ENCODE measurements around the gene AGAP1.

The AGAP1 gene

DNA sequence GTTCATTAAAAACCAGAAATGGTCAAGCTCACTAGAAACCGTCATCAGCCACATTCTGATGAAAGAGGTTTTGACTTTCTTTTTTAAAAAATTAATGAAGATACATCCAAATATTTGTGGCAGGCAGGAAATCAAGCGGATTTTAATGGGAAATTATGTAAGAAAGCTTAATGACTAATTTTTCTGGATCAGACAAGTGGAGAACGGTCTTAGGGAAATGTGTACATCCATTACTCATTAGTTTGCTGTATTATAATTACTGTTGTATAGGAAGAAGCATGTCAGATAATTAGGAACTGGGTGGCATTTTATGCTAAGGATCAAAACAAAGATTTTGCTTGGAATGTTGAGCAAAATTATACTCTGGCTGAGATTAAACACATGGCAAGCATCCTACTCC, 39.4 kb downstream of the AGAP1 start:
- DNase-seq (ENCODE audit: low read depth in 2 of 2) = no peak

DNA sequence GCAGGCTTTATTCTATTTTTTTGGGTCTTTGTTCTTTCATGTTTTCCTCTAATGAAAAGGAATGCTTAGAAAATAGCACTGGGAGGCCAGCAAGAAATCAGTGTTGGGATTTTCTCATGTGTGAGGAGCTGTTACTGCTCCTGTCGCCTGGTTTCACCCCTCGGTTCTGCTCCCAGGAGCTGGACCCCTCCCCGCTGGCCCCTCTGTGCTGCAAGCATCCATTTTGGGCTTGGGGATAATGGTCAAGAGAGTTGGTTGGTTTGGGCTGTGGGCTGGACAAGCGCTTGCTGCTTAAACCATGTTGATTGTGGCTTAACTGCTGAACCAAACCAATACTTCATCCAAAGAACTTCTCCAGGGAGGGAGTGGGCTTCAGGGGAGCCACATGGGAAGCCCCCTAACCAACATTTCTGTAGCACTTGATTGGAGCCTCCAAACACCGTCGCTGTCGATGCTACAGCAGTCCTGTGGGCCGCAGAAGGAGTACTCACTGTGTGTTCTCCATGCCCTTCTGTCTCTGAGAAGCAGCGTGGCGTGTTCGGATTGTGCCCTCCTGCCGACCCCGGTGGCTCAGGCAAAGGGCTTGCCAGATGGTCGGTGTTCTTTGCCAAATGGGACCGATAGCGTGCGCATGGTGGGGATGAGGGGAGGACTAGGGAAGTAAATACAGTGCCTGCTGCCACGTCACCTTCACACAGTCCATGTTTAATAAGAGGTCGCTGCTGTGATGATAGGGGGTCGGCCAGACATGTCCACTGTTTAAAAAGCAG, 40.0 kb downstream of the AGAP1 start:
- no peak for DNase-seq (ENCODE audit: low read depth in 2 of 2)

DNA sequence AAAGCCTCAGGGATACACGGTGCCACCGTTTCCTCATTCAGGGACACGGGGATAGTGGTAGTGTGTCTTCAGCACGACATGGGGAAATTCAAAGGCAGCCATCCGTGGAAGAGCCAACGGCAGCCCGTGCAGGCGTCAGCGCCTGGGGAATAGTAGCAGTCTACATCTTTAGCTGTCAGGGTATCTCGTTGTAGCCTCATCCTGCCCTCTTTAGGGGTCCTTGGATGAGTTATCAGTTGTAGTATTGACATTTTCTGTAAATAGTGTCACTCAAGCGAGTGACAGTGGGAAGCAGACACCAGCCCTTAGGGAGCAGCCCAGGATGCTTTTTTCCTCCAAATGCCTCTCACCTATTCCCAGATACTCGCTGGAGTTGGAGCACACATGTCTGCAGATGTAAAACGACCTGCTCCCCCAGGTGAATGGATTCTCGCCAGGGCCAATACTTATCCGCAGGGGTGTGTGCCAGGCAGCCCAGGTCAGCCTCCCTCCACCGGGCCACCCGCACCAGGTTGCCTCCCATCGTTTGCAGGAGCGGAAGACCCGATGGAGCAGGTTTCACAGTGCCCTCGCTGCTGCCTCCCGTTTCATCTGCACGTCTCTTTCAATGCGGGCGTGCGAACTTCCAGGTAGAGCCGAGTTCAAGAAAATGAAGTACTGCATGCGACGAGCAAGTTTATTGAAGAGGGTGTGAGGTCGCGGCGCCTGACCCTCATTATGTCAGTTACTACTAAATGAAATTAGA, 41.0 kb downstream of the AGAP1 start:
- no peak for DNase-seq (ENCODE audit: low read depth in 2 of 2)

DNA sequence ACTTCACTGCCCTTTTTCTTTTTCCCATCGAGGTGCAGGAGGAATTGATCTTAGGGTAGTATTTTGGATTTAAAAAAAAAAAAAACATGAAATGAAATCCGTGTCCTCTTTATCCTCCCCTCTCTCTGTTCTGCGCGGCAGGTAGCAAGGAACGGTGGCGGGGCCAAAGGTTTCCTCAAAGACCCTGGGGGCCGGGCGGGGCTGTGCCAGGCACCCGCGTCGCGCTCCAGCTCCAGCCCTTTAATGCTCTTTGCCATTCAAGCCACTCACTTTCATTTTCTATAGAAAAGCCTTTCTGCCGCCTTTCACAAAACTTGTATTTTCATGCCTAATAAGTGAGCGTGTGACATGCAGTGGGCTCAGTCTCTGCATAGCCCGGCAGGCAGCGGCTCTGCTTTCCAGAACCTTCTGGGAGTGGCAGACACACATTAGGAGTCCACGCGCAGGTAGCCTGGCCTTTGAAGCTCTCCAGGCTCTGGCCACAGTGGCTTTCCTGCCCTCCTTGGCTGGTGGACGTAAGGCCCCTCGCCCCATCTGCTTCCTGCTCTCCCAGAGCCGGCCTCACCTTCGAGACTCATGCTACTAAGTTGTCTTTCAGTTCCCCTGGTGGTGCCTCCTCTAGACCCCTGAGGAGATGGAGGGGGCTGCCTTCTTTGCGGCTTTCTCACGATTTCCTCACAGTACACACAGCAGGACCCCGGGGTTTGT, 41.7 kb downstream of the AGAP1 start:
- no peak for DNase-seq (ENCODE audit: low read depth in 2 of 2)

DNA sequence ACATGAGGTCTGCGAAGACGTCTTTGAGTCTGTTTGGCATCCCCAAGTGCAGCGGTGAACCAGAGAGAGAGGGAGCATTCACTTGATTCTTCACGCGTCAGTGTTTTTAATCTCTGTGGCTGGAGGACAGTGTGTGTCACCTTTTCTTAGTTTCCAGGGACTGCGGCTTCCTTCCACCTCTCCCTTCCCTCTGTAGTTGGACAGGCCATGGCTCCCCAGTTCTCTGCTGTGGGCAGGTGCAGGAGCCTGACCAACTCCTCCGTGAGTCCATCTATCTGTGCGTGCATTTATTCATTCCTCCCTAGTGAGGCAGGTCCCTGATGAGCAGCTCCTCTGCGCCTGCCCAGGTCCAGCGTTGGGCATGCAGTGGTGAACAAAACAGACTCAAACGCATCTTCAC, 42.9 kb downstream of the AGAP1 start:
- DNase-seq (ENCODE audit: low read depth in 2 of 2) = no peak

DNA sequence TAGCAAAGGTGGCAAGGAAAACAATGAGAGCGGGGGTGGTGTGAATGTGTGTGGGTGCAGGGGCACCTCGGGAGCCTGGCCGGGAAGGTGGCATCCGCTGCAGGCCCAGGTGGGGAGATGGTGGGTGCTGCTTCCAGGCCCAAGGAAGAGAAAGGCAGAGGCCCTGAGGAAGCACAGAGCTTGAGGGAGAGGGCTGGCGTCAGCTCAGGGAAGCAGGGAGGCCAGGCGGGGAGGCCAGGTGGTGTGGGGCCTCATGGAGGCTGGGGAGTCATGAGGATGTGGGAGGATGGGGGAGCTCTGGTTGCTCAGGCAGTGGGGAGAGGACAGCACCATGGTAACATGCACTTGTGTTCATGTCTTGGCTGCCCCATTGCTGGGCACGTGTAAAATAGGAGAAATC, 43.3 kb downstream of the AGAP1 start:
- DNase-seq (ENCODE audit: low read depth in 2 of 2) = no peak

DNA sequence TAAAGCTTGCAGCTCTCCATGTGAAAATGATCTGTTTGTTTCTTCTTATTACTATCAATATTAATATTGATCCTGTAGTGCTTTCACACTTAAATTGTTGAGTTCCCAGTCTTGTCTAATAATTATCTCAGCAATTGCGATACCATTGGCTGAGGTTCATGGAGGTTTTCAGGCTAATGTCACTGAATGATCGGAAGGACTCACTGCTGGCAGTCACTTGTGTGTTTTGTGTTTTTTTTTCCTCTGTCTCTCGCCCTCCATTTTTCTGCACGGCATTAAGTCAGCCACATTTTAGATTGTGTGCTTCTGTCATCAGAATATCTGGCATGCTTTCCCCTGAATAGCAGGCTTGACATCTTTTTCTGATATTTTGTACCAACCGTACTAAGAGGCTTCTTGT, 43.7 kb downstream of the AGAP1 start:
- DNase-seq (ENCODE audit: low read depth in 2 of 2) = no peak

DNA sequence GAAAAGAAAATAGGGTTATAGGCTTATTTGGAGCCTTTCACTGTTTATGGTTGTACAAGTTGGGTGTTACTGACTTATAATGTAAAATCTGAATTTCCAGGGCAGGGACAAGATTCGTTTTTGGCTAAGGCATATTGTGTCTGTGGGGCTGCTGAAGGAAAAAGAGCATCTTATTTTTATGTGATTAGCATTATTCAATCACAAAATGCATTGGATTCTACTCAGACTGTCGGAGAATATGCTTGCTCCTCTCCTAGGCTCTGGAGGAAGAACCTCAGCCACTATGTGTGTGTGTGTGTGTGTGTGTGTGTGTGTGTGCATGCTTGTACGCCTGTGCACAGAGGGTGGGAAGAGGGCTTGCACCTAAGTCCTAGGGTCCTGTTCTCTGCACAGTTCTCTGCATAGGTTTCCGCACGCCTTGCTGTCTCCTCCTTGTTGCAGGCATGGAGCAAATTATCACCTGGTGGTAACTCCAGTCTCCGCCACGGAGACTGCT, 44.3 kb downstream of the AGAP1 start:
- no peak for DNase-seq (ENCODE audit: low read depth in 2 of 2)

DNA sequence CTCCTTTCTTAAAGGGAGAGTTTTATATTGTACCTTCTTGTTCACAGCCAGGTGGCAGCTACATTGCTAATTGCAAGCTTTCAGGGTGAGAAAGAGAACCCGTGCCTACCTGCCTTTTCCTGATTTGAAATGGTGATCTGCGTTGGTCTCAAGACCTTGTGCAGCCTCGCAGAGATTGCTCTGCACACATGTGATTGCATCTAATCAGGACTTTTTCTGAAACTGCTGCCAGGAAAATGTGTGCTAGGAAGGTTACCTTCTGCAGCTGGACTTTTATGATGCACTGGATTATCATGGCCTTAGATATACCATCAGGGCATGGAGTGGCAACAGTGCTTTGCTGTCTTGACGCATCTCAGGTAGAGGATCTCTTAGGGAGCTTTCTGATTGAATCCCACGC, 45.1 kb downstream of the AGAP1 start:
- DNase-seq (ENCODE audit: low read depth in 2 of 2) = no peak

DNA sequence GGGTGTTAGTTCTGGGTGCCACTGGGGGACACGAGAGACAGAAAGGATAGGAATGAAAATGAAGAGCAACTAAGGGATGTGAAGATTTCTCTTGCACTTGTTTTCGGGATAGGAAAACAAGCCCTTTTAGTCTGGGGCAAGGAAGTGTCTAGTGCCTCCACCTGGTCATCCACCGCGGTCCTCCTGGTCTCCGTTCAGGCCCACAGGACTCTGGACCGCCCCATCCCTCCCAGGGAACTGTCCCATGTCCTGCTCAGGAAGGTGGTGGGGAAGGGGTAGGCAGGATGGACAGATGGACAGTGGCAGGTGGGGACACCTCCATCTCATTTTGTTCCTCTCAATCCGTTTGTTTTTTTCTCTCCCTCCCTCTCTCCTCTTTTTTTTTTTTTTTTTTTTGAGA, 45.9 kb downstream of the AGAP1 start:
- no peak for DNase-seq (ENCODE audit: low read depth in 2 of 2)

DNA sequence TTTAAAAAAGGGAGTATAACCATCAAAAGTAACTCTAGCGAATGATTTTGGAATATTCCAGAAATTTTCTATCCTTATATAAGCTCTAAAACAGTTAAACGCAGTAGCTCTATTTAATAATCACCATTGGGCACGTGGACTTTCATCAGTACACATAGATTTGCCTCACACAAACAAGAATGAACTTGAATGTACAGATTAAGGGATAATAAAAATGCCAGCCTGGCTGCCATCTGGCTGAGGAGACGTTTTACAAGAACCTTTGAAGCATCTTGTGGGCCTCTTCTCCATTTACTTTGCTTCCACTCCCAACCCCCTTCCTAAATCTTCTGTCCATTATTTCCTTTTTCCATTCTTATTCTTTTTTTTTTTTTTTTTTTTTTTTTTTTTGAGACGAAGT, 47.2 kb downstream of the AGAP1 start:
- no peak for DNase-seq (ENCODE audit: low read depth in 2 of 2)

DNA sequence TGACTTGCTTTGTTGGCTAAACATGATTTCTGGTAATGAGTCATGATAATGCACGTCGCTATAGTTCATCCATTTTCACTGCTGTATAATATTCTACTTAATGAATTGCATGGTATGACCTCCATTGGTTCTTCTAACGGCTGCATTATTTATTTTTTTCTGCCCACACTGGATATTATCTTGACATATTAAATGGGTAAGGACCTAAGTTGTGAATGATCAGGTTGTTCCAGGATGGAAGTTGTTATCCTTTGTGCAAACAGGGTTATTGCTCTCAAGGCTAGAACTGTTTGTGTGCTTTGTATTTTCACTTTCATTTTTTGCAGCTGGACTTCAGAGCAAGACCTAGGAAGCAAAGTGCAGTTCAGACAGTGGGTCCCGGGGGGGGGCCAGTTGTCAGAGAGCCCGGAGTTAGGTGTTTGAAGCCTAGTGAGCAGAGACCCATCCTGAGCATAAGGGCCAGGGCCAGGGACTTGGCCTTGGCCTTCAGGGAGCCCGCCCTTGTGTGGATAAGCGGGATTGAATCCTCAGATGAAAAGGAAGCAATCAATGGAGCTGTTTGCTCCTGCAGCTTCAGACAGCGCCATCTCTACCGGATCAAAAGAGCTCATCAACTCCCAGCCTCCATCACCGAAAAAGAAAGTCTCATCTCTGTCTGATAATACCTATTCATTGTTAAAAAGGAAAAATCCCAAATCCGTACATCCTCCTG, 48.2 kb downstream of the AGAP1 start:
- no peak for DNase-seq (ENCODE audit: low read depth in 2 of 2)

DNA sequence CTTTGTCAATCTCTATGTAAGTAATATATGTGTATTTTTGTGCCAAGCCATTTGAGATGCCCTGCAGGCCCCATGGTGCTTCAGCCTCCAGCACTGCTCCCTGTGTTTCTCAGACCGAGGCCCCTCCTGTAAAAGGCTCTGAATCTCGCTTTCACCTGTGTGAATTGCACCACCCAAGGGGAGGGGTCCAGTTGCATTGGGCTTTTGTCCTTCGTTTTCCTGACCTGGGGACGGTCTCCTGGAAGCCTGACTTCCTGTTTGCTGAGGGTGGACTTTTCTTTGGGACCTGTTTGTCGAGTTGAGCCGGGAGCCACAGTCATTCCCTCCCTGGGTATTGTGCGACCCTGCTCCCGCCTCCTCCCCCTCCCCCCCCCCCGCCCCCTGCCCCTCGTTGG, 48.9 kb downstream of the AGAP1 start:
- DNase-seq (ENCODE audit: low read depth in 2 of 2) = no peak

DNA sequence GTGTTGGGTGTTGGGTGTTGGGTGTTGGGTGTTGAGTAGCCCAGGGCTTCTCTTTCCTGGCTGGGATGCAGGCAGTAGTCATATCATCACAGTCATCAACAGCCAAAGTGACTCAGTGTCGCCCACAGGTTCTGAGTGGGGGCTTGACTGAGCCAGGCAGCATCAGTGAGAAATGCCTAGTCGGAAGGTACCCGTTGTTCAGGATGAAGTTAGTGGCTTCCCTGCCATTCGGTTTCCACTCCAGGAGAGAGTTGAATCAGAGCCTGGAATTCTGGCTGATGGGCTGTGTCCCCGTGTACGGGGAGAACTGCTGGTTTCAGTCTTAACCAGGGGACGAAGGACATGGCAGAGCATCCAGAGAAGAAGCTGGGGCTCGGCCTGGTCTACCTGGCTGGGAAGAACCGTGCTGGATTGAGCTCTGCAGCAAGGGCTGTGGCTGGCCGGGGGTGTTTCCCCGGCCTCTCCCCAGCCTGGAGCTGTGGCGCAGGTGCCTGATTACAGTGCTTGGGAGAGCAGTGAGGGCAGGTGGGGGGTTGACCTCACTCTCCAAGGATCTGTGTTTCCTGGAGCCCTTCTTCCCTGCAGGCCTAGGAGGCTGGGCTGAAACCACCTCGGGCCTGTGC, 49.4 kb downstream of the AGAP1 start:
- DNase-seq (ENCODE audit: low read depth in 2 of 2) = no peak

DNA sequence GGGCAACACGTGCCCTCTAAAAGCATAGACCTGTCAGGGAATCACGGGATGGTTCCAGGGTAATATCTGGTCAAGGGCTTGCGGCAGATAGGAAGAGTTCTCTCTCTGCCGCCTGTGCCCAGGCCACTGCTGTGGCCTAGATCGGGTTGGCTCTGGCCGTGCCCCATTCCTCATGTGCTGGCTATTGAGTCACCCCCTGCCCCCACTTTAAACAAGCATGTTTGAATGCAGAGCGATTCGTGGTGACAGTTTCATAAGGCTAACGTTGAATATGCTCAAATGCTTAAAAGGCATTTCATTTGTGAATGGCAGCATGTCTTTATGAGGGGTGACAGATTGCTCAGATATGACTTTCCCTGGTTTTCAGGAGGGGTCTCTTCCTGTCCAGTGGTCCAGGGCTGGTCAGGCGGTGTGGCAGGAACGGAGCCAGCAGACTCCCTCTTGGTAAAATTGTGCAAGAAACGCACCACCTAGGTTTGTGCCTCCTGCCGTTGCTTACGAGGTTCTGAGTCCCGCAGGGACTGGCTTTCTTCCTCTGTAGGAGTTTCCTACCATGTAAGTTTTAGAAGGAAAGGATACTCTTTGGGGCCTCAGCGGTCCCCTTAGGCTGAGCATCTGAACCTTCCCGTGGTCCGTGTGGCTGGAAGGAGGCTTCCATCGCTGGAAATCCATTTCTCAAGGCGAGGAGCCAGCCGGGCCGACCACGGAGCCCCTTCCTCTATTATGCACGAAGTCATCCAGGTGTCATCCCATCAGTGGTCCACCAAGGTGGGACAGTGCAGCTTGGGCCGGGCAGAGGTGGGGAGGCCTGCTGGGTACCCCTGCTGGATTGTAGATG, 50.2 kb downstream of the AGAP1 start:
- no peak for DNase-seq (ENCODE audit: low read depth in 2 of 2)

DNA sequence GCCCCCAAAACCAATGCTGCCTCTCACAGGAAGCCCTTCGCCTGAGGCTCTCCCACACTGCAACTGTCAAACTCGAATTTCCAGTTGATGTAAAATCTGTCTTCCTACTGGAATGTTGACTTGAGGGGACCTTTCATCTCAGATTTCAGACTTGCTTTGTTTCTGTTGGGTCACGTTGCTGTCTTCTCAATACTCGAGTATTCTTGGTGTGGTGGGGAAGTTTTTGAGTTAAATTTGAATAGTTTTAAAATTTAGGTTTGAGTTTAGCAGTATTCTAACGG, 50.8 kb downstream of the AGAP1 start:
- DNase-seq (ENCODE audit: low read depth in 2 of 2) = no peak

DNA sequence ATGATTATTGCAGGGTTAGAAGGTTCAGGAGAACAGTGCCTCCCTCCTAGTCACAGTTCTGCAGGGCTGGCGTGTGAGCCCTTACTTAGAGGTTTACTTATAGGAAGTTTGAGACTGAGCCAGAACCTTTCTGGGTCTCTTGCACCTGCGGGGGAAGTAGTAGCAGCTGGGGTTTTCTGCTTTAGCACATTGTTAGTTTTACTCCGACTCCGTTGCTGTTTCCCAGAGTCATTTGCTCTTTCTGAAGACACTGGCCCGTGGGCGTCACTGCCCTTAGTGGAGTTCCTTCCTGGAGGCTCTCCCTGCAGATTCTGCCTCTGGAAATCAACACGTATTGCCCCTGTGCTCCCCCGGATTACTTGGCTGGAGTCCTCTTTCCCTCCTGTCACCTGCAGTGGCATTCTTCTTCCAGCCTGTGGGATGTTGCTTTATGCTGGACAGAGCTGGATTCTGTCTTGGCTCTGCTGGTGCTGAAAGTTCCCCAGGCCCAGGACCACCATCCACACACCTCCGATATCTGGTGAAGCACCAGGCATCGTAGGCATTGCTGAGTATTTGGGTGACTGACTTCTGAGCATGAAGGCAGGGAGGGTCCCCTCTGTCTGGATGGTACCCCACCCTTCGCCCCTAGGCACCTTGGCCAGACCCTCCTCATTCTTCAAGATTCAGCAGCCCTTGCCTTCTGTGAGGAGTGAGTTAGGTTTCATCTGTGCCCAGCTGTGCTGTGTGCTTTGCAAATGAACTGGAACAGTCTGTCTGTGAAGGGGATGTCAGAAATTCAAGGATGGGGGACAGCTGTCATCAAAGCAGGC, 51.7 kb downstream of the AGAP1 start:
- no peak for DNase-seq (ENCODE audit: low read depth in 2 of 2)

DNA sequence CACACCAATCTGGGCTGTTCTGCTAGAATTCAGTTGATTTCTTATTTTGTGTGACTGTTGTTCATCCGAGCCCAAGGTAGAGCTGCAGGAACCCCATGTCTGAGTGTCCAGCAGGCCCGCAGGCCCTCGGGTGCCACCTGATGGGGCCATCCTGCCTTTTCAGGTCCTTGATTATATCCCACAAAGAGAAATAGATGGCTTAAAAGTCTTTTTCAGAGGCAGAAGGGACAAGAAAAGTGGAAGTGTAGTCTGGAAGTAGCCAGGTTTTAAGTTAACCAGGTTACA, 52.2 kb downstream of the AGAP1 start:
- no peak for DNase-seq (ENCODE audit: low read depth in 2 of 2)

DNA sequence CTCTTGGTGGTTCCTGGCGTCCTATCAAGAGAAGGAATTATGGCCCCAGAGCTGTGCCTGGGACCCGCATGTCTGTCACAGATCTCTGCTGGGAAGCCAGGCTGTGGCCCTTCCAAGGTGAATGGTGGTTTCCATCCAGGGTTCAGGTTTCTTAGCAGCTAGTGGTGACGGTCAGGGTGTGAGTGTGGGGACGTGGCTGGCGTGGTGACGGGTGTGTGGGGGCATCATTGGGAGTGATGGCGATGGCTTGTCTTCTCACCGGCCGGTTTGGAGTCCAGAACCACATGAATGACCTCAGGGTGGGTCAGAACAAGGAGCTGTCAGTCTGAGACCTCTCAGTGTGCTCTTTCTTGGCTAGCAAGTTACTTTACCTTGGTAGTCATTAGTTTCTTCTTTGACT, 52.6 kb downstream of the AGAP1 start:
- no peak for DNase-seq (ENCODE audit: low read depth in 2 of 2)

DNA sequence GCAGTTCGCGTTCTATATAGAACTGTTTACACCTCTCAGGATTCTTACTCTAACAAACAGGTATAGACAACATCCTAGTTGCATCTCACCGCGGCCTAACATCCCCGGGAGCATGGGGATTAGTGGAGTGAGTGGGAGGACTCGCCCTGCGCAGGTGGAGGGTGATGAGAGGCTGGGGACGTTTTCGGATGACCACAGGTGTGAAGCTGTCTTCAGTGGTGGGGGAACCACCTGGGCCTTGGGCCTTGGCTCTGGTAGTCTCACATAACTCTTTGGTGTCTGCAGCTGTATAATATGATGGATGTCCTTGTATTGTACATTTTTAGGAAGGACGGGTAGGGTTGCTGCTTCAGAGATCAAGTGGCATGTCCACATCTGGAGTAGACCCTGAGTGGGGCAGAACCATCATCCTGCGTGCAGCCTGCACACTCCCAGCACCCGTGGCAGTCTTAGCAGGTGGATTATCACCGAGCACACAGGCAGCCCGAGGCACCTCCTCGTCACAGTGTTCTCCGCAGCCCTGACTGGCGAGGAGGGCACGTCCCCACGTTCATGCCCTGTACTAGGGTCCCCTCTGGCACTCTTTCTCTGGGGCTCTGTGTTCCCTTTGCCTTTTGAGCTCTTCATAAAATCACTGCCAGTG, 56.0 kb downstream of the AGAP1 start:
- DNase-seq (ENCODE audit: low read depth in 2 of 2) = no peak

All from stimulated activated CD4-positive, alpha-beta T cell treated with anti-CD3 and anti-CD28 coated beads, Interleukin-12 subunit alpha, Interleukin-12 subunit beta, amount 100 ng/mL, for 24 hours (primary cell).